ENCODE data around the gene KCNQ1.
A peak's percentile ranks its signal among the peaks of the same experiment; 100 is the strongest.

The KCNQ1 gene

GRCh38 chr11:2887515-2888195 lies 442.8 kb downstream of the KCNQ1 start:
- Histone ChIP-seq H3K9me3 (peaks cover 5% of the 10 kb centered on the region; the same call in 1 of the 2 replicates), H3K36me3 (no peaks in the 10 kb centered on the region), H3K4me1 (no peaks in the 10 kb centered on the region), H3K27me3 (peaks cover 16% of the 10 kb centered on the region), H3K4me3 (ENCODE audit: low read depth, low read length) (no peak overlapping the region)
- TF ChIP-seq, protein P1, sequence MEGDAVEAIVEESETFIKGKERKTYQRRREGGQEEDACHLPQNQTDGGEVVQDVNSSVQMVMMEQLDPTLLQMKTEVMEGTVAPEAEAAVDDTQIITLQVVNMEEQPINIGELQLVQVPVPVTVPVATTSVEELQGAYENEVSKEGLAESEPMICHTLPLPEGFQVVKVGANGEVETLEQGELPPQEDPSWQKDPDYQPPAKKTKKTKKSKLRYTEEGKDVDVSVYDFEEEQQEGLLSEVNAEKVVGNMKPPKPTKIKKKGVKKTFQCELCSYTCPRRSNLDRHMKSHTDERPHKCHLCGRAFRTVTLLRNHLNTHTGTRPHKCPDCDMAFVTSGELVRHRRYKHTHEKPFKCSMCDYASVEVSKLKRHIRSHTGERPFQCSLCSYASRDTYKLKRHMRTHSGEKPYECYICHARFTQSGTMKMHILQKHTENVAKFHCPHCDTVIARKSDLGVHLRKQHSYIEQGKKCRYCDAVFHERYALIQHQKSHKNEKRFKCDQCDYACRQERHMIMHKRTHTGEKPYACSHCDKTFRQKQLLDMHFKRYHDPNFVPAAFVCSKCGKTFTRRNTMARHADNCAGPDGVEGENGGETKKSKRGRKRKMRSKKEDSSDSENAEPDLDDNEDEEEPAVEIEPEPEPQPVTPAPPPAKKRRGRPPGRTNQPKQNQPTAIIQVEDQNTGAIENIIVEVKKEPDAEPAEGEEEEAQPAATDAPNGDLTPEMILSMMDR (IDR thresholded peaks at IDR 0.05; ENCODE audit: low read depth, low read length): no peak
- no peak for DNase-seq

GRCh38 chr11:2888266-2888968 lies 443.6 kb downstream of the KCNQ1 start:
- Histone ChIP-seq H3K9me3 (peaks cover 5% of the 10 kb centered on the region; the same call in 1 of the 2 replicates), H3K36me3 (no peaks in the 10 kb centered on the region), H3K27me3 (peaks cover 16% of the 10 kb centered on the region), H3K4me3 (ENCODE audit: low read depth, low read length) (no peak overlapping the region), H3K4me1 (no peaks in the 10 kb centered on the region)
- TF ChIP-seq, protein P1 (IDR thresholded peaks at IDR 0.05; ENCODE audit: low read depth, low read length): peak; percentile 83
- peak; percentile 86 for DNase-seq

- no peaks in the 10 kb centered on the region for H3K4me1 ChIP-seq
- peaks cover 5% of the 10 kb centered on the region; the same call in 1 of the 2 replicates for H3K9me3 ChIP-seq
- H3K4me3 ChIP-seq (ENCODE audit: low read depth, low read length): no peak overlapping the region
- no peak for DNase-seq
- H3K36me3 ChIP-seq: no peaks in the 10 kb centered on the region
- TF ChIP-seq, protein P1 (IDR thresholded peaks at IDR 0.05; ENCODE audit: low read depth, low read length): no peak
- peaks cover 7% of the 10 kb centered on the region for H3K27me3 ChIP-seq
Observed at GRCh38 chr11:2889362-2890273, 444.8 kb downstream of the KCNQ1 start.

- Histone ChIP-seq H3K4me3 (ENCODE audit: low read depth, low read length) (no peak overlapping the region), H3K36me3 (no peaks in the 10 kb centered on the region), H3K4me1 (no peaks in the 10 kb centered on the region), H3K9me3 (no peaks in the 10 kb centered on the region), H3K27me3 (no peaks in the 10 kb centered on the region)
- DNase-seq: no peak
- TF ChIP-seq, protein P1 (IDR thresholded peaks at IDR 0.05; ENCODE audit: low read depth, low read length): no peak
Observed at GRCh38 chr11:2890466-2891294, 445.9 kb downstream of the KCNQ1 start.

- Histone ChIP-seq H3K27me3 (no peaks in the 10 kb centered on the region), H3K9me3 (no peaks in the 10 kb centered on the region), H3K36me3 (no peaks in the 10 kb centered on the region), H3K4me3 (ENCODE audit: low read depth, low read length) (no peak overlapping the region), H3K4me1 (no peaks in the 10 kb centered on the region)
- TF ChIP-seq, protein P1 (IDR thresholded peaks at IDR 0.05; ENCODE audit: low read depth, low read length): peak; percentile 10; the same call in 1 of the 2 replicates
- DNase-seq: no peak
Observed at GRCh38 chr11:2891326-2892214, 446.8 kb downstream of the KCNQ1 start.

All from BE2C (cell line).